ENCODE measurements around the gene CAMKK2.
A peak's percentile ranks its signal among the peaks of the same experiment; 100 is the strongest.
"Not testable (repeated sequence)": the region's sequence is repeated elsewhere in the genome, so short reads cannot be mapped to it uniquely, and the experiment has no call there.

Gene CAMKK2

GRCh38 chr12:121239351-121240061 is 57.0 kb downstream of the CAMKK2 start:
- no peaks in the 10 kb centered on the region for H3K9me3 ChIP-seq (ENCODE audit: control insufficient read depth, low read depth, low read length)
- peaks cover 9% of the 10 kb centered on the region for H3K36me3 ChIP-seq (ENCODE audit: control insufficient read depth, low read depth, low read length)
- H3K4me3 ChIP-seq (ENCODE audit: low read length) = no peak overlapping the region
- H3K27ac ChIP-seq (ENCODE audit: low read length) = no peak overlapping the region
- peak overlapping the region; percentile 32 for H3K9ac ChIP-seq (ENCODE audit: low read length)
- peaks cover 14% of the 10 kb centered on the region for H3K4me1 ChIP-seq (ENCODE audit: control insufficient read depth, low read depth, low read length)
- no peaks in the 10 kb centered on the region for H3K27me3 ChIP-seq (ENCODE audit: control insufficient read depth, insufficient read depth, low read length)

GRCh38 chr12:121238604-121239350 is 57.7 kb downstream of the CAMKK2 start:
- Histone ChIP-seq H3K4me3 (ENCODE audit: low read length) (no peak overlapping the region), H3K9ac (ENCODE audit: low read length) (peak overlapping the region; percentile 32), H3K27ac (ENCODE audit: low read length) (peak overlapping the region; percentile 86)

GRCh38 chr12:121238086-121238485 is 58.4 kb downstream of the CAMKK2 start:
- no peak overlapping the region for H3K4me3 ChIP-seq (ENCODE audit: low read length)
- H3K9ac ChIP-seq (ENCODE audit: low read length) = no peak overlapping the region
- H3K27ac ChIP-seq (ENCODE audit: low read length) = no peak overlapping the region
- H3K36me3 ChIP-seq (ENCODE audit: control insufficient read depth, low read depth, low read length) = peaks cover 4% of the 10 kb centered on the region
- no peaks in the 10 kb centered on the region for H3K9me3 ChIP-seq (ENCODE audit: control insufficient read depth, low read depth, low read length)
- H3K4me1 ChIP-seq (ENCODE audit: control insufficient read depth, low read depth, low read length) = peaks cover 14% of the 10 kb centered on the region
- no peaks in the 10 kb centered on the region for H3K27me3 ChIP-seq (ENCODE audit: control insufficient read depth, insufficient read depth, low read length)

More at GRCh38 chr12:121238604-121239350, 57.7 kb downstream of the CAMKK2 start:
- Histone ChIP-seq H3K4me1 (ENCODE audit: control insufficient read depth, low read depth, low read length) (peaks cover 14% of the 10 kb centered on the region), H3K36me3 (ENCODE audit: control insufficient read depth, low read depth, low read length) (peaks cover 9% of the 10 kb centered on the region), H3K9me3 (ENCODE audit: control insufficient read depth, low read depth, low read length) (no peaks in the 10 kb centered on the region), H3K27me3 (ENCODE audit: control insufficient read depth, insufficient read depth, low read length) (no peaks in the 10 kb centered on the region)

- Histone ChIP-seq H3K4me3 (ENCODE audit: low read length) (no peak overlapping the region), H3K9ac (ENCODE audit: low read length) (no peak overlapping the region), H3K9me3 (ENCODE audit: control insufficient read depth, low read depth, low read length) (no peaks in the 10 kb centered on the region), H3K27me3 (ENCODE audit: control insufficient read depth, insufficient read depth, low read length) (no peaks in the 10 kb centered on the region), H3K4me1 (ENCODE audit: control insufficient read depth, low read depth, low read length) (peaks cover 14% of the 10 kb centered on the region), H3K36me3 (ENCODE audit: control insufficient read depth, low read depth, low read length) (peaks cover 4% of the 10 kb centered on the region), H3K27ac (ENCODE audit: low read length) (no peak overlapping the region)
These were observed 59.1 kb downstream of the CAMKK2 start for GRCh38 chr12:121237415-121237814.

- H3K27ac ChIP-seq (ENCODE audit: low read length) = no peak overlapping the region
- H3K4me1 ChIP-seq (ENCODE audit: control insufficient read depth, low read depth, low read length) = peaks cover 14% of the 10 kb centered on the region
- no peak overlapping the region for H3K9ac ChIP-seq (ENCODE audit: low read length)
- H3K27me3 ChIP-seq (ENCODE audit: control insufficient read depth, insufficient read depth, low read length) = no peaks in the 10 kb centered on the region
- no peaks in the 10 kb centered on the region for H3K9me3 ChIP-seq (ENCODE audit: control insufficient read depth, low read depth, low read length)
- no peak overlapping the region for H3K4me3 ChIP-seq (ENCODE audit: low read length)
- peaks cover 4% of the 10 kb centered on the region for H3K36me3 ChIP-seq (ENCODE audit: control insufficient read depth, low read depth, low read length)
These were observed 59.7 kb downstream of the CAMKK2 start for GRCh38 chr12:121236776-121237175.

GRCh38 chr12:121233628-121234020 is 62.9 kb downstream of the CAMKK2 start:
- H3K4me3 ChIP-seq (ENCODE audit: low read length) = no peak overlapping the region
- no peaks in the 10 kb centered on the region for H3K27me3 ChIP-seq (ENCODE audit: control insufficient read depth, insufficient read depth, low read length)
- H3K4me1 ChIP-seq (ENCODE audit: control insufficient read depth, low read depth, low read length) = peaks cover 5% of the 10 kb centered on the region
- H3K9me3 ChIP-seq (ENCODE audit: control insufficient read depth, low read depth, low read length) = no peaks in the 10 kb centered on the region
- no peak overlapping the region for H3K9ac ChIP-seq (ENCODE audit: low read length)
- no peak overlapping the region for H3K27ac ChIP-seq (ENCODE audit: low read length)
- peaks cover 4% of the 10 kb centered on the region for H3K36me3 ChIP-seq (ENCODE audit: control insufficient read depth, low read depth, low read length)

- no peaks in the 10 kb centered on the region for H3K9me3 ChIP-seq (ENCODE audit: control insufficient read depth, low read depth, low read length)
- no peaks in the 10 kb centered on the region for H3K4me1 ChIP-seq (ENCODE audit: control insufficient read depth, low read depth, low read length)
- H3K36me3 ChIP-seq (ENCODE audit: control insufficient read depth, low read depth, low read length) = peaks cover 4% of the 10 kb centered on the region
- H3K27me3 ChIP-seq (ENCODE audit: control insufficient read depth, insufficient read depth, low read length) = no peaks in the 10 kb centered on the region
- no peak overlapping the region for H3K9ac ChIP-seq (ENCODE audit: low read length)
- no peak overlapping the region for H3K4me3 ChIP-seq (ENCODE audit: low read length)
- no peak overlapping the region for H3K27ac ChIP-seq (ENCODE audit: low read length)
These were observed 63.4 kb downstream of the CAMKK2 start for GRCh38 chr12:121232977-121233627.

- no peak overlapping the region for H3K4me3 ChIP-seq (ENCODE audit: low read length)
- H3K27ac ChIP-seq (ENCODE audit: low read length) = no peak overlapping the region
- H3K9me3 ChIP-seq (ENCODE audit: control insufficient read depth, low read depth, low read length) = no peaks in the 10 kb centered on the region
- H3K9ac ChIP-seq (ENCODE audit: low read length) = no peak overlapping the region
- no peaks in the 10 kb centered on the region for H3K36me3 ChIP-seq (ENCODE audit: control insufficient read depth, low read depth, low read length)
- H3K4me1 ChIP-seq (ENCODE audit: control insufficient read depth, low read depth, low read length) = no peaks in the 10 kb centered on the region
- H3K27me3 ChIP-seq (ENCODE audit: control insufficient read depth, insufficient read depth, low read length) = no peaks in the 10 kb centered on the region
These were observed 64.3 kb downstream of the CAMKK2 start for GRCh38 chr12:121232163-121232562.

- H3K4me3 ChIP-seq (ENCODE audit: low read length) = no peak overlapping the region
- H3K9me3 ChIP-seq (ENCODE audit: control insufficient read depth, low read depth, low read length) = no peaks in the 10 kb centered on the region
- H3K9ac ChIP-seq (ENCODE audit: low read length) = no peak overlapping the region
- no peaks in the 10 kb centered on the region for H3K4me1 ChIP-seq (ENCODE audit: control insufficient read depth, low read depth, low read length)
- no peaks in the 10 kb centered on the region for H3K27me3 ChIP-seq (ENCODE audit: control insufficient read depth, insufficient read depth, low read length)
- no peak overlapping the region for H3K27ac ChIP-seq (ENCODE audit: low read length)
- no peaks in the 10 kb centered on the region for H3K36me3 ChIP-seq (ENCODE audit: control insufficient read depth, low read depth, low read length)
These were observed 66.0 kb downstream of the CAMKK2 start for GRCh38 chr12:121230538-121230907.

GRCh38 chr12:121229826-121230537 is 66.5 kb downstream of the CAMKK2 start:
- not testable (repeated sequence) for H3K27me3 ChIP-seq (ENCODE audit: control insufficient read depth, insufficient read depth, low read length); H3K27ac ChIP-seq (ENCODE audit: low read length); H3K4me3 ChIP-seq (ENCODE audit: low read length); H3K9me3 ChIP-seq (ENCODE audit: control insufficient read depth, low read depth, low read length); H3K9ac ChIP-seq (ENCODE audit: low read length); H3K36me3 ChIP-seq (ENCODE audit: control insufficient read depth, low read depth, low read length); H3K4me1 ChIP-seq (ENCODE audit: control insufficient read depth, low read depth, low read length)

GRCh38 chr12:121228919-121229665 is 67.4 kb downstream of the CAMKK2 start:
- Histone ChIP-seq H3K9me3 (ENCODE audit: control insufficient read depth, low read depth, low read length) (no peaks in the 10 kb centered on the region), H3K4me1 (ENCODE audit: control insufficient read depth, low read depth, low read length) (no peaks in the 10 kb centered on the region), H3K4me3 (ENCODE audit: low read length) (no peak overlapping the region), H3K36me3 (ENCODE audit: control insufficient read depth, low read depth, low read length) (no peaks in the 10 kb centered on the region), H3K27me3 (ENCODE audit: control insufficient read depth, insufficient read depth, low read length) (no peaks in the 10 kb centered on the region), H3K27ac (ENCODE audit: low read length) (no peak overlapping the region), H3K9ac (ENCODE audit: low read length) (no peak overlapping the region)
